ENCODE measurements around the gene GPR158.

DNA sequence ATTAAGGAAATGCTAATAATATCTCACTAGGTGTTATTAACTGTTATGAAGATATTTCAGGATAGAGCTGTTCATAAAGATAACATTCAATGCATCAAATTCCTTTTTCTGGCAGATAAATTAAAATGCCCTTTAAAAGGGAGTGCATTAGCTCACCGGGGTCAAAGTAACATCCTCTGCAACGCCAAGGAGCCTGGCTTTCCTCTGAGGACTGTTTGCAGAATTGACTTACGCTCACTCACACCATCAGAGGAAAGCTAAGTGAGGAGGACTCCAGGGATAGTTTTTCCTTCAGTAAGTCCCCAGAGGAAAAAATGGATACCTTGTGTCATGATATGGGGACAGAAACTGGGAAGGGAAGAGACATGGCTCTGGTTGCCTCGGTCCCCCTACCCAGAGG, 45.2 kb upstream of the GPR158 start:
- TF ChIP-seq, protein P1, sequence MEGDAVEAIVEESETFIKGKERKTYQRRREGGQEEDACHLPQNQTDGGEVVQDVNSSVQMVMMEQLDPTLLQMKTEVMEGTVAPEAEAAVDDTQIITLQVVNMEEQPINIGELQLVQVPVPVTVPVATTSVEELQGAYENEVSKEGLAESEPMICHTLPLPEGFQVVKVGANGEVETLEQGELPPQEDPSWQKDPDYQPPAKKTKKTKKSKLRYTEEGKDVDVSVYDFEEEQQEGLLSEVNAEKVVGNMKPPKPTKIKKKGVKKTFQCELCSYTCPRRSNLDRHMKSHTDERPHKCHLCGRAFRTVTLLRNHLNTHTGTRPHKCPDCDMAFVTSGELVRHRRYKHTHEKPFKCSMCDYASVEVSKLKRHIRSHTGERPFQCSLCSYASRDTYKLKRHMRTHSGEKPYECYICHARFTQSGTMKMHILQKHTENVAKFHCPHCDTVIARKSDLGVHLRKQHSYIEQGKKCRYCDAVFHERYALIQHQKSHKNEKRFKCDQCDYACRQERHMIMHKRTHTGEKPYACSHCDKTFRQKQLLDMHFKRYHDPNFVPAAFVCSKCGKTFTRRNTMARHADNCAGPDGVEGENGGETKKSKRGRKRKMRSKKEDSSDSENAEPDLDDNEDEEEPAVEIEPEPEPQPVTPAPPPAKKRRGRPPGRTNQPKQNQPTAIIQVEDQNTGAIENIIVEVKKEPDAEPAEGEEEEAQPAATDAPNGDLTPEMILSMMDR (IDR thresholded peaks at IDR 0.05) = no peak
- TF ChIP-seq POLR2A (IDR thresholded peaks at IDR 0.05) = no peak
